HEK293T (cell line): Measurements from ENCODE around the gene VOPP1.

ENCODE experiments used
- CTCF ChIA-PET: fragments of 350-600 bp; formaldehyde crosslinking; extraction: SDS; loops from one replicate; lab custom pipeline; 2021; ENCODE audit warnings: antibody characterized with exemption, inconsistent platforms; lab: Yijun Ruan, JAX
- POLR2A ChIA-PET: fragments of 350-600 bp; formaldehyde crosslinking; extraction: SDS; loops from one replicate; lab custom pipeline; 2020; ENCODE audit warnings: antibody characterized with exemption, inconsistent platforms; lab: Yijun Ruan, JAX
- DNase-seq: peaks from one replicate; pipeline ENCODE4 v3.0.0; 2012; ENCODE audit warnings: mixed read lengths; ENCODE audit errors: extremely low spot score
- ARNT ChIP-seq: fragments of 450-650 bp; IDR thresholded peaks from 2 replicates; pipeline ENCODE4 v1.6.1; 2017; ENCODE audit warnings: mild to moderate bottlenecking
- BHLHE40 ChIP-seq: fragments of 450-650 bp; IDR thresholded peaks from 2 replicates; pipeline ENCODE4 v1.6.1; 2016; ENCODE audit warnings: mild to moderate bottlenecking, moderate library complexity, borderline replicate concordance
- CTBP1 ChIP-seq: fragments of 450-650 bp; IDR thresholded peaks from 2 replicates; pipeline ENCODE4 v1.6.1; 2016; ENCODE audit warnings: borderline replicate concordance
- ELF4 ChIP-seq: fragments of 450-650 bp; IDR thresholded peaks from 2 replicates; pipeline ENCODE4 v1.6.1; 2017; ENCODE audit warnings: antibody characterized with exemption
- FOXA1 ChIP-seq: fragments of 450-650 bp; IDR thresholded peaks from 2 replicates; pipeline ENCODE4 v1.6.1; 2016; ENCODE audit warnings: mild to moderate bottlenecking
- FOXK2 ChIP-seq: fragments of 450-650 bp; IDR thresholded peaks from 2 replicates; pipeline ENCODE4 v1.6.1; 2016; ENCODE audit warnings: mild to moderate bottlenecking
- FOXM1 ChIP-seq: fragments of 450-650 bp; IDR thresholded peaks from 2 replicates; pipeline ENCODE4 v1.6.1; 2017; ENCODE audit warnings: mild to moderate bottlenecking, borderline replicate concordance
- HDGF ChIP-seq: fragments of 450-650 bp; IDR thresholded peaks from 2 replicates; pipeline ENCODE4 v1.6.1; 2017; ENCODE audit warnings: antibody characterized with exemption, borderline replicate concordance
- L3MBTL2 ChIP-seq: fragments of 450-650 bp; conservative IDR thresholded peaks from 2 replicates; pipeline ENCODE4 v1.6.1; 2016; ENCODE audit warnings: mild to moderate bottlenecking
- LEF1 ChIP-seq: fragments of 450-650 bp; IDR thresholded peaks from 2 replicates; pipeline ENCODE4 v1.6.1; 2017; ENCODE audit warnings: mild to moderate bottlenecking, borderline replicate concordance
- NFRKB ChIP-seq: fragments of 450-650 bp; IDR thresholded peaks from 2 replicates; pipeline ENCODE4 v1.6.1; 2016; ENCODE audit warnings: mild to moderate bottlenecking, moderate library complexity
- SP1 ChIP-seq: fragments of 450-650 bp; IDR thresholded peaks from 2 replicates; pipeline ENCODE4 v1.6.1; 2017
- SUZ12 ChIP-seq: fragments of 450-650 bp; IDR thresholded peaks from 2 replicates; pipeline ENCODE4 v1.6.1; 2016; ENCODE audit warnings: mild to moderate bottlenecking
- TARDBP ChIP-seq: fragments of 450-650 bp; IDR thresholded peaks from 2 replicates; pipeline ENCODE4 v1.6.1; 2016
- ZNF384 ChIP-seq: fragments of 450-650 bp; IDR thresholded peaks from 2 replicates; pipeline ENCODE4 v1.6.1; 2016
- TF ChIP-seq, protein P1 (sequence below): fragments of 450-650 bp; IDR thresholded peaks from 2 replicates; pipeline ENCODE4 v1.6.1; 2016

VOPP1 gene

DNA sequence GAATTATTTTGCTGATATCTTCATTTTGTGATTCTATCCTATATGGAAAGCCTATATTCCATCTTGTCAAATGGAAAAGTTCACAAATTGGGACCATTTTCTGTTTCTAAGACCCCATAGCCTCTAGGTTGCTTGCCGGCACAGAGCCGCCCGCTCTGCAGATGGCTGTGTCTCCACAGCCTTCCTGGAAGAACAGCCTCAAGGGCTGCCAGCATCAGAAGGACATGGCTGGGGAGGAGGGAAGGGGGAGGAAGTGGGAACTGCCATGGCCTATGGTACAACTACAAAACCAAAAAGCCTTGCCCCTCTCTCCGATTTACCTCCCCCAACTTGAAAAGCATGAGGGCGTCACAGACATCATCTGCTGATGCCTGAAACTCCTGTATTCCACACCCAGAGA lies 131.3 kb downstream of the VOPP1 start:
- TF ChIP-seq FOXA1 (no peak), SUZ12 (no peak), ELF4 (no peak), L3MBTL2 (no peak), FOXM1 (no peak), ARNT (no peak), FOXK2 (no peak), LEF1 (no peak), TARDBP (no peak), SP1 (no peak), BHLHE40 (no peak), ZNF384 (no peak), CTBP1 (no peak), HDGF (no peak), NFRKB (no peak)
- TF ChIP-seq, protein P1, sequence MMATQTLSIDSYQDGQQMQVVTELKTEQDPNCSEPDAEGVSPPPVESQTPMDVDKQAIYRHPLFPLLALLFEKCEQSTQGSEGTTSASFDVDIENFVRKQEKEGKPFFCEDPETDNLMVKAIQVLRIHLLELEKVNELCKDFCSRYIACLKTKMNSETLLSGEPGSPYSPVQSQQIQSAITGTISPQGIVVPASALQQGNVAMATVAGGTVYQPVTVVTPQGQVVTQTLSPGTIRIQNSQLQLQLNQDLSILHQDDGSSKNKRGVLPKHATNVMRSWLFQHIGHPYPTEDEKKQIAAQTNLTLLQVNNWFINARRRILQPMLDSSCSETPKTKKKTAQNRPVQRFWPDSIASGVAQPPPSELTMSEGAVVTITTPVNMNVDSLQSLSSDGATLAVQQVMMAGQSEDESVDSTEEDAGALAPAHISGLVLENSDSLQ = no peak
- DNase-seq = no peak
- CTCF ChIA-PET = no interaction called here
- POLR2A ChIA-PET = no interaction called here

DNA sequence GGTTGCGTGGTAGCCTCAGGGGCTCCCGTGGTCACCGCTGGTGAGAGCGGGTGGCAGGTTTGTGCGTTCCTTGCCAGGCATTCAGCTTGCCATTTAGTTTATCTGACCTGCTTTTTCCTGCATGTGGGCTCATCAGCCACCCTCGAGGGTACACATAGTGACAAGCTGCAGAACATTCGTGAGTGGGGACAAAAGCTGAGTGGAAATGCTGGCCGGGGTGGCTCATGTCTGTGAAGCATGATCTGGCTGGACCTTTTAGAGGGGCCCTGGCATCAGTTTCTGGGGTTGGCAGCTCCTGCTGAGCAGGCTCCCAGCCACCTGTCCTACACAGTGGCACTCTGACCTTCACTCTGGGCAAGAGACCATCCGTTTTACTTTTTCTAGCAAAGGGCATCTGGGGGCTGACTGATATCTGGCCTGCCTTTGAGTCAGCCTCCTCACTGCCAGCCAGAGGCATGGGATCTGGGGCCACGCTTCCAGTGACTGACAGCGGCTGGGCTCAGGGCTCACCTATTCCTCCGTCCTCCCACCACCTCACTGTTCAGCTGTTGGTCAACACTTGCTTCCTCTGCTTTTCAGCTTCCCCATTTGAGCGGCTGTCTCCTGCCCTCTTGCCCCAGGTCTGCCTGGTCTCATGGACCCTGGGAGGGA lies 132.1 kb downstream of the VOPP1 start:
- CTCF ChIA-PET = no interaction called here
- DNase-seq = no peak
- POLR2A ChIA-PET = no interaction called here
- no peak for TF ChIP-seq FOXK2
- no peak for TF ChIP-seq LEF1

DNA sequence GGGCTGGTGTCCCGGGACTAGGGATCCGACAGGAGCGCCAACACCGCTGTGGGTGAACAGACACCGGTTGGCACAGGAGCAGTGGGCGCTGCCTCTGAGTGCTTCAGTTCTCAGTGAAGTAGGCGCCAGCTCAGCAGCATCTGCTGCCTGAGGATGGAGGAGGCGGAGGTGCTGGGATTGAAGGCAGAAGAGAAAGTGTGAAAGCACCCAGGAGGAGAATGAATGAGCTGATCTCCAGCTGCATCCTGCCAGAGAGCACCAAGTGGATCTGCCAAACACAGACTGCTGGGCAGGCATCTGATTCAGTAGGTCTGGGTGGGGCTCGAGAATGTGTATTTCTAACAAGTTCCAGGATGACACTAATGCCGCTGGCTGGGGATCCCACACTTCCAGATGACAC lies 132.7 kb downstream of the VOPP1 start:
- TF ChIP-seq LEF1 (no peak), FOXA1 (no peak), SUZ12 (no peak), L3MBTL2 (no peak), FOXK2 (no peak), ARNT (no peak), TARDBP (no peak), ZNF384 (no peak), ELF4 (no peak)
- TF ChIP-seq, protein P1 = no peak
- CTCF ChIA-PET = no interaction called here
- POLR2A ChIA-PET = no interaction called here
- DNase-seq = no peak

DNA sequence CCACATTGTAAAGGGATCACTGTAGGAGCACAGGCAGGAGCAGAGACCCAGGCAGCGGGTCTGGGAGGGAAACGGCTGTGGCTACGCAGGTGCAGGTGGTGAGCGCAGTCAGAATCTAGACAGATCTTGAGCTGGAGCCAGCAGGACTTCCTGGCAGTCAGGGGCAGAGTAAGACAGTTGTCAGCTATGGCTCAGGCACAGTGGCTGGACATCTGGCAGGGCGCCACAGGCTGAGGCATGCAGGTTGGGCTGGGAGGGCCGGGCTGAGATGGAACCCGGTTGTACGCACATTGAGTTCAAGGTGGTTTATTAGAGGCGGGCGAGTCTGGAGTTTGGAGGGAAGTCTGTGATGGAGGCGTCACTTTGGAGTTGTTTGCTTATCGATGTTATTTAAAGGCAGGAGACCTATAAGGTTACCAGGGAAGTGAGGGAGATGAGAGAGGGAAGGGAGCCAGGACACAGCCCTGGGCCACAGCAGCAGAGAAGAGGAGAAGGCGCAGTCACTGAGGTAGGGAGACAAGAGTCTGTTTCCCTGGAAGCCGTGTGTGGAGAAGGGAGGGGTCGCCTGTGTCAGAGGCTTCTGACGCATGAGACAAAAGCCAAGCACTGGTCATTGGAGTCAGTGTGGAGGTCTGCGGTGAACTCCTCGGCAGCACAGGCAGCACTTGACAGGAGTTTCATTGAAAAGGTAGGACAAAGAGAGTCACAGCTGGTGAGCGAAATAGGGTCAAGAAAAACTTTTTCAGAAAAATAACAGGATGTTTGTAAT lies 133.4 kb downstream of the VOPP1 start:
- TF ChIP-seq ZNF384 (no peak), BHLHE40 (no peak), HDGF (no peak), FOXA1 (no peak), CTBP1 (no peak), L3MBTL2 (no peak), TARDBP (no peak)
- DNase-seq = no peak
- CTCF ChIA-PET = no interaction called here
- POLR2A ChIA-PET = no interaction called here

DNA sequence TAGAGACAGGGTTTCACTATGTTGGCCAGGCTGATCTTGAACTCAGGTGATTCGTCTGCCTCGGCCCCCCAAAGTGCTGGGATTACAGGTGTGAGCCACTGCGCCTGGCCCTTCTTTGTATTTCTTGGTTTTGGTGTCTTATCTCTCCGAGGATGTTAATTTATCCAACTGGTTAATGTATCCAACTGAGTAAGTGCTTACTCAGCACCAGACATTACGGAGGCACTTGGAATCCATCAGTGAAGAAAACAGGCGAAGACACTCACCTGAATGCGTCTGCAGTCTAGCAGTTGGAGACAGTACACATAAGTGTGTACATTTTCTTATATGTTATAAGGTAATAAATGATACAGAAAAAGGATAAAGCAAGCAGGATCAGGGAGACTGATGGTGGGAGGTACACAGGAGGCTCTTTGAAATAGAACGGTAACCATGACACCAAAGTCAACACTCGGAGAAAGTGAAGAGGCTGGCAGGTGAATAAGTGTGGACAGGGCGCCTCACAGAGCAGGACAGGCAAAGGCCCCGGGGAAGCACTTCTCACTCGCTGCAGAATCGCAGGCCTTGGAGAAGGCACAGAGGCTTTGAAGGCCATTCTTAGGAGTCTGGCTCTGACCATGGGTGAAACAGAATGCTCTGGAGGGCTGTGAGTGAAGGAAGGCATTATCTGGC lies 134.1 kb downstream of the VOPP1 start:
- no peak for DNase-seq
- ChIA-PET CTCF (no interaction called here), POLR2A (no interaction called here)
- TF ChIP-seq TARDBP = no peak
- no peak for TF ChIP-seq BHLHE40
- no peak for TF ChIP-seq CTBP1
- TF ChIP-seq LEF1 = no peak
- TF ChIP-seq NFRKB = no peak
- TF ChIP-seq, protein P1 = no peak
- no peak for TF ChIP-seq ZNF384
- TF ChIP-seq FOXK2 = no peak
- TF ChIP-seq FOXM1 = no peak
- no peak for TF ChIP-seq L3MBTL2
- TF ChIP-seq ELF4 = no peak
- no peak for TF ChIP-seq SP1
- TF ChIP-seq HDGF = no peak
- TF ChIP-seq ARNT = no peak
- TF ChIP-seq SUZ12 = no peak
- no peak for TF ChIP-seq FOXA1

DNA sequence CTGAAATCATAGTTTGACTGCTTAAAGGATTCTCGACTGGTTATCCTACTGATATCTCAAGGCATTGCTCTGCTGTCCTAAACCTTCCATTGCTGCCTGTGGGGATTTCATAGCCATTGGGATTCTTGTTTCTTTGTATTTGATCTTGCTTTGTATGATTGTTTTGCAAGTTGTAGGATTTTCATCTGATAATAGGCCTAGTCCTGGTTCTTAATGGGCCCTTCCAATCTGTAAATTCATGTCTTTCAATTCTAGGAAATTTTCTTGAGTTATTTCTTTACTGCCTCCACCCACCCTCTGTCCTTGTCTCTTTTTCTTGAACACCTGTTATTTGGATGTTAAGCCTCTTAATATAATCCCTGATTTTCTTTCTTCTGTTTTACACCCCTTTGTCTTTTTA lies 134.9 kb downstream of the VOPP1 start:
- POLR2A ChIA-PET = no interaction called here
- TF ChIP-seq ELF4 (no peak), ARNT (no peak), FOXA1 (no peak), CTBP1 (no peak), L3MBTL2 (no peak), FOXM1 (no peak)
- TF ChIP-seq, protein P1 = no peak
- CTCF ChIA-PET = no interaction called here

More for the DNA sequence above, 134.9 kb downstream of the VOPP1 start:
- no peak for DNase-seq
